ENCODE results near the gene RASSF4.

RASSF4 gene

DNA sequence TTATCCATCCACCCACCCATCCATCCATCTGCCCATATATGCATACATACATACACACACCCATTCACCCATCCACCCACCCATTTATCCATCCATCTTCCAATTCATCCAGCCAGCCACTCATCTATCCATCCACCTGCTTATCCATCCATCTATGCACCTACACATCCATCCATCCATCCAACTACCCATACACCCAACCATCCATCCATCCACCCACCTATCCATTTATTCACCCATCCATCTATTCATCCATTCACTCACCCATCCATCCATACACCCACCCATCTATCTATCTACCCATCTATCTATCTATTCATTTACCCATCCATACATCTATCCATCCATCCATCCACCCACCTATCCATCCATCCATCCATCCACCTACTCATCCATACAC lies 31.1 kb upstream of the RASSF4 start:
- no peak for DNase-seq

DNA sequence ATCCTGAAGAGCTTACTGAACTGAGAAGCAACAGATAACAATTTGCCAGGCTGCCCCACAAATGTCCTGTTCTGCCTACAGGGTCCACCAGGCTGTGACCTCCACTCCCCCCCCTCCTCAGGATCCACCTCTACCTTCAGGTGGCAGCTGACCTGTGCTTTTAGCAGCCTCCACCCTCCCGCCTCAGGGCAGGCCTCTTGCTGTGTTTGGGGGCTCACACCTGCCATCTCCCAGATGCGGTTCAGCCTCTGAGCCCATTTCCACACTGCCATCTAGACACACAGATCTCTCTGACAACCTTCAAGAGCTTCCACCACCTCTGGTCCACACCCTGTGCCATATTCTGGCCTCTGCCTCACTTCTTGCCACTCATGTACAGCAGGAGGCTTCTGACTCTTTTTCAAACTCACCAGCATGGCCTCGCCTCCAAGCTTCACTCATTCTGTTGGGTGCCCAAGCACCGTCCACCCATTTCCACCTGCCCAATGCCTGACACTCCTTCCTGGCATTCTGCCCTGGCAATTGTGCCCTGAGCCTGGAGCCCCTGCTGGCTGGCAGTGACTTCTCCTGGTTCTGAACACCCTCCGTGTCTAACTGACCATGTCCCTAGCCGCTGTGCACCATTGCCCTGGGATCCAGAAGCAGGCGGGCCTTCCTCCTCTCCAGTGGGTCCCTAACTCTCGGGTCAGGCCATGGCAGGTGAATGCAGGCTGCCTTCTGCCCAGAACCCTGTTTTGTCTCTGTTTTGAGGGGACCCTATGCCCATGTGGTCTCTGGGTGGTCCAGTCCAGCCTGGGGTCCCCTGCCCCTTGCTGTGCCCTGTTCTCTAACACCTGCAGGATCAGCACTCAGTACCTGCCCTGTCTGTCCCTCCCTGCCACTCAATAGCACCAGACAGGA lies 30.0 kb upstream of the RASSF4 start:
- DNase-seq, result no peak

DNA sequence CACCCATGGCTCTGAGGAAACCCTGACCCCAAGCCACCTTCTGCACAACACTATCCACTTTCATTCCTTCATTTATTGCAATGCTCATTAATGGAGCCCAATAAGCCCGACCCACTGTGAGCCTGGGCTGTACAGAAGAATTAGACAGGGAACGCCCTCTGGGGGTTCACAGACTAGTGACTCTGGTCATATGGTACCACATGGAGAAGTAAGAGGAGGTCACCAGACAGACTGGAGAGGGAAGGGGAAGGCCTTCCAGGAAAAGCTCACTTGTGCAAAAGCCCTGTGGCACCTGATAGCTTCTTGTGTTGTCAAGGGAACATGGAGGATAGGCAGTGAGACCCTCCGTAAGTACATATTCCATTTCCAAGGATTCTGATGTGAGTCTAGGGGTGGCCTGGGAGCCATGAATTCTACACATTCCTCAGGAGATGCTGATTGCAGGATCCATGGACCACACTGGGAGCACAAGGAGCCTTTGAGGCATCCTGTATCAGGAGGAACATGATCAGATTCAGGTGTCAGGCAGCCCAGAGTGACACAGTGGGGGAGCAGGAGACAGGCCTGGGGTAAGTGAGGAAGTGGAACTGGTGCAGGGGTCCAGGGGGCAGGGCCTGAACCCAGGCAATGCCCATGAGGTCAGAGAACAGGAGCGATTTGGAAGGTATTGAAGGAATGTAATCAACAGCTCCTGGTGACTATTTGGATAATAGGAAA lies 28.5 kb upstream of the RASSF4 start:
- DNase-seq, result peak in 2 of 3 donors; percentile 40 to 55

DNA sequence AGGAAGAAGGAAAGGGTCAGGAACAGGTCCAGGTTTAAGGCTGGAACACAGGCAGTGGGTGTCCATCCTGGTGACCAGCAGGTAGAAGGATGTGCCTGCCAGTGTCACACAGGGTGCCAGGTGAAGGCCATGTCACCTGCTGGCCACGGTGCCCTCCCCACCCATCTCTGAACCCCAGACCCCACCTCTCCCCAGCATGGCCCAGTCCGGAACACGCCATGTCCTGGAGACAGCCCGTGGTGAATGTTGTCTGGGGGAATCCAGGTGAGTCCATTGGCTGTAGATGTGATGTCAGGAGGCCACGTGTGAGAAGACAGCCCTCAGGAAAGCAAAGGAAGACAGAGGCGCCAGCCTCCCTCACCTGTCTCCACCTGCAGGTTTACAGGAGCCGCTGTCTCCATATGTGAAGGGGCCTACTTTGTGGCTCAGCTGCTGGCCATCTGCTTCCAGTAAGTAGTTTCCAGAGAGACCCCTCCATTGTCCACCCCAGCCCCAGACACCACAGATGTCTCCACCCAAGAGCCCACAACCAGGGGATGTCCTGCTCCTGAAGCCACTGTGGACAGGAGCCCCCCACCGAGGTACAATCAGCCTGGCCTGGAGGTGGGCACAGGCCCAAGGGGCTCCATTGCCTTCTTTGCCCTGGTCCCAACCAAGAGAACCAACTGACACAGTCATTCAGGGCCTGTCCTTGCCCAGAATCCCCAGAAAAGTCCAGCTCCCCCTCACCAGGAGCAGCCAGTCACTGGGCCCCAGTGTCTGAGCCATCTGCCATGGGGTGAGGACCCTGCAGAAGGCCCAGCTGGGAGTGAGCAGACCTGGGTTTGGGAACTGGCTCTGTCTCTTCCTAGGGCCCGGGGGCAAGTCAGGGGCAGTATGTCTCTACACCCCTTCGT lies 27.7 kb upstream of the RASSF4 start:
- DNase-seq, result no peak

GRCh38 chr10:44932517-44933450 lies 26.8 kb upstream of the RASSF4 start:
- DNase-seq, result peak; percentile 85 to 94 (median 88)

DNA sequence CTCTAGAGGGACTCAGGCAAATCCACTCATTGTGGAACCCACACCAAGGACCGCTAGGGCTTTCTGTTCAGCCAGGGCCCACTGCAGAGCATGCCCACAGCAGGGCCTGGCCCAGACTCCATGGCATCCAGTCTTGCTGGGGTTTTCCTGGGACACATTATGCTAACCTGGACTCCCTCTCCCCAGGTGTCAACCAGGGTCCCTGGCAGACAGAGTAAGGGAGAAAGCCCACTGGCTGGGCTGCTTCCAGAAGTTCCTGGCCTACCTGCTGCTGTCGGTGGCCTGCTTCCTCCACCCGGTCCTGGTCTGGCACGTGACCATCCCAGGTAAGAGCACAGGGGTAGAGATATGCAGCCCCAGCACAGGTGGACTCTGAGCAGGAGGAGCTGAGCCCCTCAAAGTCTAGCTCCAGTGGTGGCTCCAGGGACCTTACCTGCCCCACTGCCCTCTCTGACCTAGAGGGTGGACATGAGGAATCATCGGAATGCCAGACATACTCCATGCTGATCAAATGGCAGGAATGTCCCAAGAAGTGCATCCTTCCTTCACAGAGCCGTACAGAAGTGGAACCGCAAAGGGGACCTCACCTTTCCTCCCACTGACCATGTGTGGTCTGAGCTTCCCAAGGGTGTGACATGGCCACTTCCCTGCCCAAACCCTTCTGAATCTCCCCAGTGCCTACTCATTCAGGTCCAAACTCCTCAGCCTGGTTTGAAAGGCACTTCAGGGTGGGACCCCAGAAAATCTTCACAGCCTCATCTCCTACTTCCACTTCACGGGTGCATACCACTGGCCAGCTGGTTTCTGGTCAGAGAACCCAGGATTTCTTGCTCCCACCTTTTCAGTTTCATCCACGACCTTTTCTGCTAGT lies 25.9 kb upstream of the RASSF4 start:
- no peak for DNase-seq

DNA sequence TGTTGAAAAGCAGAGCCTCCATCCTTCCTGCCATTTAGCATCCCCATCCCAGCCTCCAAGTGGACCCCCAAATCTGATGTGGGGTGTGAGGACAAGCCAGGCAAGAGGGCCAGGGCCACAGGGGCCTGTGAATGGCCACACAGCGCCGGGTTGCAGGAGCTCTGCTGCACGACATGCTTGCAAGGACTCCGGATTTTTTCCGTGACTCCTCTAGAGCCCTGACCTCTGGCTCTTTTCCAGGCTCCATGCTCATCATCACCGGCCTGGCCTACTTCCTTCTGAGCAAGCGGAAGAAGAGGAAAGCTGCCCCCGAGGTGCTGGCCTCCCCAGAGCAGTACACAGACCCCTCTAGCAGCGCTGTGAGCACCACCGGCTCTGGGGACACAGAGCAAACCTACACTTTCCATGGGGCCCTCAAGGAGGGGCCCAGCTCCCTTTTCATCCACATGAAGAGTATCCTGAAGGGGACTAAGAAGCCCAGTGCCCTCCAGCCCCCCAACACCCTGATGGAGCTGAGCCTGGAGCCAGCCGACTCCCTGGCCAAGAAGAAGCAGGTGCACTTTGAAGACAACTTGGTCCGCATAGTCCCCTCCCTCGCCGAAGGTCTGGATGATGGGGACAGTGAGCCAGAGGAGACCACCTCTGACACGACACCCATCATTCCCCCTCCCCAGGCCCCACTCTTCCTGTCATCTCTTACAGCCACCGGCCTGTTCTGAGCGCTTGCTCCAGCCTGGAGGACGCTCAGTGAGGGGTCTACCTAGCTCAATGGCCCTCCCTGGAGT lies 25.0 kb upstream of the RASSF4 start:
- peak in 1 of 3 donors; percentile 43 for DNase-seq

DNA sequence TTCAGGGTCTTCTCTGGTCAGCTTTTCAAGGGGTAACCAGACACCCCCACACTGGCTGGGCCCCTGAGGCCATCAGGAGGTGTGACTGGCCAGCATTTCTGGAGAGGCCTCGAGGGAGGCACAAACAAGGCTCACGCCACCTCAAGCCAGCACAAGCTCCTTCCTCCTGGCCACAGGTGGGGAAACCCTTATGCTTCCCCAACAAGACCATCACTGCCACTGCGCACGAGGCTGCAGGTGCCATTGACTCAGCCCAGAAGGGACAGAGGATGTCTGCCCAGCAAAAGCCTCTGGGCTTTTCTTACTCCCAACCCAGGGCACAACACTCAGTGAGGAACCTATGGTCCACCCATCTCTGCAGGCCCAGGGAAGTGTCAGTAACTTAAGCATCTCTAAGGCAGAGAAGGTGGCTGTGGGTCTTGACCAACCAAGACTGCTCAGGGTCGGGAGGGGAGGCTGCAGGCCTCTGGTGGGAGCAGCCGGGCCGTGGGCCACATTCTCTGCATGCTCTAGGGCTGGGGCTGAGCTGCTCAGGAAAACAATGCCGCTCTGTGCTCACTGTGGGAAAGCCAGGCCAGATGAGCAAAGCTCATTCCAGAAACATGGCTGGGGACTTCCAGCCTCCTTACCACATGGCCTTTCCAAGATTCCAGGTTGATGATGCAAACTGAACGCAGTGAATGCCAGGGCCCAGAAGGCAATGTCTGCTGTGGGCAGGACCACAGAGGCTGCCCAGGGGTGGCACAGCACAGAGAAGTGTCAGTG lies 24.2 kb upstream of the RASSF4 start:
- DNase-seq, result peak in 1 of 3 donors; percentile 37

DNA sequence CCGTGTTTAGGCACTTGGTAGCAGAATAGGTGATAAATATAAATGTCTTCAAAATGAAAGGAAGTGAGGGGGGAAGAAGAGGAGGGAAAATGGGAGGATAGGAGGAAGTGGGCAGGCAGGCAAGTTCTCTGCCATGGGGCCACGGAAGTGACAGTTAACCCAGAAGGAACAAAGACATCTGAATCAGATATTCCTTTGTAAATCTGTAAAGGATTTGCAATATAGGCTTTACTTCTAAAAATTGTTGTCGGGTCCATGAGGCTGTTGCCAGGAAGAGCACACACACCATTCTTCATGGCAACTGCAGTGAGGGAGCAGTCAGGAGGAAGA lies 23.7 kb upstream of the RASSF4 start:
- DNase-seq, result no peak

GRCh38 chr10:44936314-44936975 lies 23.2 kb upstream of the RASSF4 start:
- DNase-seq, result no peak

DNA sequence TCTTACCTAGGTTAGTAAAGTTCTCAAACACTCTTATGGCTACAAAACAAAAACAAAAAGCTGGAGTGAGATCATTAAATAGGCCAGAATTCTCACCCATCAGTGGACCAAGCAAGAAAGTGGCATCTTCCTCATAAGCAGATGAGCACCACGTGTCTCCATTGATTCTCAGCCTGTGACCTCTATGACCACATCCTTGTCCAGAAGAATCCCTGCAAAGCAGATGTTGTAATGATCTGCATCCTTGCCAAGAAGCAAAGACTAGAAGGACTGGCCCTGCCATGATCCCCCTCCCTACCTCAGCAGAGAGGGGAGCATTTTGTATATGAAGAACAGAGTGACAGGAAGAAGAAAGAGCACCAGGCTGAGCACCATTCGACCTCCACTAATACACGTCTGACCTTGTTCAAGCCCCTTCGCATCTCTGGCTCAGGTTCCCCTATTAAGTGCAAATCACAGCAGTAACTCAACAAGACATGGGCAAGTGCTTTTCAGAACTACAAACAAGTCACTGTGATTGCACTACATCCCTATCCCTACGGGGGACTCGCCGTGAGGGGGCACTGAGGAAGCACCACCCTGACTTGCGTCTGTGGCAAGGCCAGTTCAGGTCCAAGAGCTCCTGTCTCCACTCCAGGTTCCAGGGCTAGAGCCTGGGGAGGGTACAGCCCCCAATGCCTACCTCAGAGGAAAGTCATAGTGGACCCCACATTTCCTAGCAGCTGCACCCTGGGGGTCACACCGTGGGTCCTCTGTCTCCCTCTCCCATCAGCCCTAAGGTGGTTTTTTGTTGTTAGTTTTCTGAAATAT lies 22.2 kb upstream of the RASSF4 start:
- DNase-seq, result peak in 2 of 3 donors; percentile 48 to 74

DNA sequence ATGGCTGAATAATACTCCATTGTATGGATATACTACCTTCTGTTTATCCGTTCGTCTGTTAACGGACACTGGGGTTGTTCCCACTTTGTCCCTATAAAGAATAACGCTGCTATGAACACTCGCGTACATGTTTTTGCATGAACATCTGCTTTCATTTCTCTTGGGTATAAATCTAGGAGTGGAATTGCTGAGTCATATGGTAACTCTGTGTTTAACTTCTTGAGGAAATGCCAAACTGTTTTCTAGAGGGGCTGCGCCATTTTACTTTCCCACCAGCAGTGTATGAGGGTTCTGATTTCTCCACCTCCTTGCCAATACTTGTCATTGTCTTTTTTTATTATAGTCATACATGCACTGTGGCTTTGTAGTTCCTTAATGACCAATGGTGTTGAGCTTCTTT lies 20.6 kb upstream of the RASSF4 start:
- DNase-seq, result peak in 2 of 3 donors; percentile 60 to 76

DNA sequence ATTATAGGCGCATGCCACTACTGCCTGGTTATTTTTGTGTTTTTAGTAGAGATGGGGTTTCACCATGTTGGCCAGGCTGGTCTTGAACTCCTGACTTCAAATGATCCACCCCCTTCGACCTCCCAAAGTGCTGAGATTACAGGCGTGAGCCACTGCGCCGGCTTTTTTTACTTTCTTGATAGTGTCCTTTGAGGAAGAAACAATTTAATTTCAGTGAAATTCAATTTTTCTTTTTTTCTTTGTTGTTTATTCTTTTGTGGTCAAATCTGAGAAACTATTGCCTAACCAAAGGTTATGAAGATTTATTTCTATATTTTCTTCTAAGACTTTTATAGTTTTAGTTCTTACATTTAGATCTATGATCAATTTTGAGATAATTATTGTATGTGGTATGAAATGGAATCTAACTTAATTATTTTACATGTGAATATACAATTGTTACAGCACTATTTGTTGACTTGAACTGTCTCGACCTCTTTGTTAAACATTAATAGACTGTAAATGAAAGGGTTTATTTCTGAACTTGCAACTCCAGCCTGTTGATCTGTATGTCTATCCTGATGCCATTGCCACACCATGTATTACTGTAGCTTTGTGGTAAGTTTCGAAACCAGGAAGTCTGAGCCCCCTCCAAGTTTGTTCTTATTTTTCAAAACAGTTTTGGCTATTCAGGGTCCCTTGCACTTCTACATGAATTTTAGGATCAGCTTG lies 19.8 kb upstream of the RASSF4 start:
- peak; percentile 56 to 79 (median 71) for DNase-seq

DNA sequence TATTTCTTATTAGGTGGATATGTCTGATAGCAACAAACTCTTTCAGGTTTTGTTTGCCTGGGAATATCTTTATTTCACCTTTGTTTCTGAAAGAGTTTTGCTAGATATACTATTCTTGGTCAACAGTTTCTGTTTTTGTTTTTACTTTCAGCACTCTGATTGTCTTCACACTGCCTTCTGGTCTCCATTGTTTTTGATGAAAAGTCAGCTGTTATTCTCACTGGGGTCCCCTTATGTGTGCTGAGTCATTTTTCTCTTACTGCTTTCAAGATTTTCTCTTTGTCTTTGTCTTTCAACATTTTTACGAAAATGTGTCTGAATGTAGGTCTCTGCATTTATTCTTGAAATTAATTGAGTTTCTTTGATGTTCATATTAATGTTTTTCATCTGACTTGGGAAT lies 15.2 kb upstream of the RASSF4 start:
- no peak for DNase-seq

DNA sequence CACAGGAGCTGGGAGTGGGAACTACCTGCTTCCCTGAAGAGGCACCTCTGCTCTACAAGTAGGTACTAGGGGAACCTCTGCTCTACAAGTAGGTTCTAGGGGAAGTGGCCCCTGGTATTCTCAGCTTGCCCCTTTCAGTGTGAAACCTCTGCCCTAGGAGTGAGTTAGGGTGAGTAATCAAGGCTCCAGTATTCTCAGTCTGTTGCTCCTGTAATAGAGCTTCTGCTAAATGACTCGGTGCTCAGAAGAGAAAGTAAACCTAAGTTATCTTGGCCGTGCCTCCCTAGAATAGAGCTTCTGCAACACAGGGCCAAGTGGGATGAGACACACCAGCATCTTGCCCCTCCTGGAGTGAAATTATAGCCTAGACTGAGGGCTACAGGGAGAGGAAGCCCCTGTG lies 13.4 kb upstream of the RASSF4 start:
- DNase-seq, result peak; percentile 71 to 89 (median 77)

- DNase-seq, result peak; percentile 90 to 98 (median 94)
Measured at GRCh38 chr10:44947371-44948152, 12.0 kb upstream of the RASSF4 start.
